BLaER1 (cell line): ENCODE data around the gene GRAMD4.

ENCODE experiments used
- H3K27ac ChIP-seq: shearing (Covaris generic); formaldehyde crosslinking; 2 replicates; pipeline ENCODE4 v1.8.1; 2022
- H3K27me3 ChIP-seq: shearing (Covaris generic); formaldehyde crosslinking; 2 replicates; pipeline ENCODE4 v1.8.1; 2022
- H3K36me3 ChIP-seq: shearing (Covaris generic); formaldehyde crosslinking; 2 replicates; pipeline ENCODE4 v1.8.1; 2022
- H3K4me1 ChIP-seq: shearing (Covaris generic); formaldehyde crosslinking; 2 replicates; pipeline ENCODE4 v1.8.1; 2022
- H3K4me2 ChIP-seq: shearing (Covaris generic); formaldehyde crosslinking; 2 replicates; pipeline ENCODE4 v1.8.1; 2022
- H3K4me3 ChIP-seq: shearing (Covaris generic); formaldehyde crosslinking; 2 replicates; pipeline ENCODE4 v1.8.1; 2022
- H3K9ac ChIP-seq: shearing (Covaris generic); formaldehyde crosslinking; 2 replicates; pipeline ENCODE4 v1.8.1; 2022
- H3K9me3 ChIP-seq: shearing (Covaris generic); formaldehyde crosslinking; 2 replicates; pipeline ENCODE4 v1.8.1; 2022
- H4K20me1 ChIP-seq: shearing (Covaris generic); formaldehyde crosslinking; 2 replicates; pipeline ENCODE4 v1.8.1; 2022
- Cebpa-rat ChIP-seq: shearing (Covaris generic); IDR thresholded peaks from 2 replicates; pipeline ENCODE4 v1.8.1; 2022

GRAMD4 gene

DNA sequence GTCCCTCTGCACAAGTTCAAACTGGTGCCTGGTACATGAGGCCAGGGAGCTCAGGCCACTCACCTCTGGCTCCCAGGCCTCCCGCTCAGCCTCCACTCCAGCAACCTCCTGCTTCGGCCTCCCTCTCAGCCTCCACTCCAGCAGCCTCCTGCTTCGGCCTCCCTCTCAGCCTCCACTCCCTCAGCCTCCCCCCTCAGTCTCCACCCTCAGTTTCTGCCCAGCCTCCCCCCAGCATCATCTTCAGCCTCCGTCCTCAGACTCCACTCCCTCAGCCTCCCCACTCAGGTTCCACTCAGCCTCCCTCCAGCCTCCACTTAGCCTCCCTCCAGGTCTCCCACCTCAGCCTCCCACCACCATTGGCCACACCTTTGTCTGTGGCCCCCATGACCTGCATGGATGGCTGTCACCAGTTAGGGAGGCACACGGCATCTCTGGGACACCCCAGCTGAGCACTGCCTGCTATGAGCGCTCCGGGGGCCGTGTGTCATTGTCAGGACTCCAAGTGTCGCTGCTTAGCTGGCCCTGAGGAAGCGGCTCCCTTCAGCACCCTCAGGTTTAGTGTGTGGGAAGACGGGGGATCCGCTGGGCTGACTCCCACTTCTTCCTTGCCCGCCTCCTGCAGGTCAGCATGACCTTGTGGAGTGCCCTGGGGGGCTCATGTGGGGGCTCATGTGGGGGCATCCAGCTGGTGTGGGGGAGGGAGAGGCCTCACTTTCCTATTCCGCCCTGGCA, 39.0 kb downstream of the GRAMD4 start:
- no peaks in the 10 kb centered on the region for H3K27me3 ChIP-seq

DNA sequence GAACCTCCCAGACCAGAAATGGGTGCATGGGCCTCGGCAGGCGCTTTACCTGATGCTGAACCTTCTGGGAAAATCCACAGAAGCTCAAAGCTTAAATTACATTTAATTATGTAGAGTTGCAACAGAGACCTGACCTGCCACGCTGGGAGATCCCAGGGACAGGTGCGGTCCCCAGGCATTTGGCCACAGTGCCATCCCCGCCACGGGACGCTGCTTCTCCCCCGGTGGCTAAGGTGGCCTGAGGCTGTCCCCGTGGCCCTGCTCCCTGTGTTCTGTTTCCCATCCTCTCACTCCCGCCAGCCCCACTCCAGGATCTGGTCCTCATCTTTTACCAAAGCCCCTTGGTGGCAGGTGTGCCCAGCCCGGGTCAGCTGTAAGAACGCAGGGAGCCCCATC, 39.6 kb downstream of the GRAMD4 start:
- peaks cover 97% of the 10 kb centered on the region for H4K20me1 ChIP-seq
- H3K36me3 ChIP-seq: peaks cover 63% of the 10 kb centered on the region
- TF ChIP-seq Cebpa-rat: no peak
- no peak overlapping the region for H3K27ac ChIP-seq
- H3K27me3 ChIP-seq: no peaks in the 10 kb centered on the region
- no peak overlapping the region for H3K4me3 ChIP-seq
- H3K9me3 ChIP-seq: no peaks in the 10 kb centered on the region
- H3K4me2 ChIP-seq: peak overlapping the region; percentile 60
- H3K4me1 ChIP-seq: peaks cover 90% of the 10 kb centered on the region
- H3K9ac ChIP-seq: no peak overlapping the region

More for the DNA sequence above, 39.0 kb downstream of the GRAMD4 start:
- Histone ChIP-seq H3K36me3 (peaks cover 57% of the 10 kb centered on the region), H3K9ac (no peak overlapping the region), H3K27ac (no peak overlapping the region), H3K4me3 (no peak overlapping the region), H3K9me3 (no peaks in the 10 kb centered on the region), H3K4me2 (peak overlapping the region; percentile 60), H3K4me1 (peaks cover 91% of the 10 kb centered on the region), H4K20me1 (peaks cover 97% of the 10 kb centered on the region)
- no peak for TF ChIP-seq Cebpa-rat

DNA sequence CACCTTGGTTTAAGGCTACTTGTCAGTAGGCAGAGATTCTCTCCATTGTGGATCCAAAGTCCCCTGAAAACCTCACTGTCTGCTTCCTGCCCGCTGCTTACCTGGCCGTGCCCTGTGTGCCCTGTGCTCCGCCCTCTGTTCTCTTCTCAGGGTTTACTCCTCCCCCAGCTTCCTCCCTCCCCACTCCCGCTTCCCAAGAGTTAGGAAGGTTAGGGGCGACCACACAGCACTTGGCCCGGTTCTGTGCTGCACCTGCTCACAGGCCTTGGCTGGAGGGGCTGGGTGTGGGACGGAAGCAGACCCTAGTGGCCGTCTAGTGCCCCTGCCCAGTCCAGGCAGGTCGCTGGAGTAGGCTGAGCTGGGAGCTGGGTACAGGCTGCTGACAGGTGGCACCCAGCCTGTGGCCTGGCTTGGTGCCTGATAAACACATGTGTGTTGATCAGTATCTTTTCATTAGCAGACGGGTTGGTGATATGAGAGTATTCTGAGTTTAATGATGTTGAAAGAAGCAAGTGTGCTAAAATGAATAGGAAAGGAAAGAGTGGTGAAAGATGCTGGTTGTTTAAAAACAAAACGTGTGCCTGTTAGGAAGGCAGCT, 40.5 kb downstream of the GRAMD4 start:
- Histone ChIP-seq H3K4me3 (no peak overlapping the region), H3K27me3 (no peaks in the 10 kb centered on the region), H3K9me3 (no peaks in the 10 kb centered on the region), H3K9ac (no peak overlapping the region; the same call in 1 of the 2 replicates), H3K4me1 (peaks cover 83% of the 10 kb centered on the region), H3K4me2 (peak overlapping the region; percentile 60), H4K20me1 (peaks cover 94% of the 10 kb centered on the region), H3K36me3 (peaks cover 72% of the 10 kb centered on the region), H3K27ac (no peak overlapping the region; the same call in 1 of the 2 replicates)
- TF ChIP-seq Cebpa-rat: no peak

GRCh38 chr22:46661221-46661851, 41.1 kb downstream of the GRAMD4 start:
- TF ChIP-seq Cebpa-rat: no peak
- peaks cover 77% of the 10 kb centered on the region for H3K4me1 ChIP-seq
- no peak overlapping the region for H3K4me3 ChIP-seq
- H3K27me3 ChIP-seq: no peaks in the 10 kb centered on the region
- H3K27ac ChIP-seq: peak overlapping the region; percentile 58; the same call in 1 of the 2 replicates
- no peak overlapping the region for H3K9ac ChIP-seq
- peaks cover 92% of the 10 kb centered on the region for H4K20me1 ChIP-seq
- peaks cover 79% of the 10 kb centered on the region for H3K36me3 ChIP-seq
- H3K9me3 ChIP-seq: no peaks in the 10 kb centered on the region
- H3K4me2 ChIP-seq: peak overlapping the region; percentile 60

- Histone ChIP-seq H3K36me3 (peaks cover 87% of the 10 kb centered on the region), H3K4me1 (peaks cover 77% of the 10 kb centered on the region), H3K9ac (no peak overlapping the region), H3K27ac (peak overlapping the region; percentile 58; the same call in 1 of the 2 replicates), H3K27me3 (no peaks in the 10 kb centered on the region), H3K9me3 (no peaks in the 10 kb centered on the region), H3K4me3 (no peak overlapping the region), H3K4me2 (peak overlapping the region; percentile 60), H4K20me1 (peaks cover 89% of the 10 kb centered on the region)
- no peak for TF ChIP-seq Cebpa-rat
Measured at GRCh38 chr22:46662226-46662625, 42.0 kb downstream of the GRAMD4 start.

DNA sequence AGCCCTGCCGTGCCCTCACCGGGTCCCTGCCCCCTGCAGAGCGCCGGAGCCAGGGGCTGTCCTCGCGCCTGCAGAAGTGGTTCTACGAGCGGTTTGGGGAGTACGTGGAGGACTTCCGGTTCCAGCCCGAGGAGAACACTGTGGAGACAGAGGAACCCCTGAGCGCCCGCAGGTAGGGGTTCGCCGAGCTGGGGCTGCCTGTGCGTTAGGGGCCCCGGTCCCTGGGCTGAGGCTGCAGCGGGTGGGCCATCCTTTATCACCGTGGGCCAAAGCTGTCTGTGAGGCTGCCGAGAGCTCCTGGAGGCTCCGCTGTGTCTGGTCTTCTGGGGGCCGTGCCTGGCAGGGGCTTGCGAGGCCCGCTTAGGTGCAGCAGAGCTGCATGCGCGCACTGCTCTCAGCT, 42.8 kb downstream of the GRAMD4 start:
- TF ChIP-seq Cebpa-rat: no peak
- Histone ChIP-seq H3K9ac (0 out of 2 replicates have a peak overlapping the region, but pooled peaks have one; percentile 24), H3K4me2 (peak overlapping the region; percentile 60), H3K4me1 (peaks cover 77% of the 10 kb centered on the region), H3K4me3 (no peak overlapping the region), H4K20me1 (peaks cover 89% of the 10 kb centered on the region), H3K27me3 (no peaks in the 10 kb centered on the region), H3K27ac (peak overlapping the region; percentile 58), H3K36me3 (peaks cover 87% of the 10 kb centered on the region), H3K9me3 (no peaks in the 10 kb centered on the region)

DNA sequence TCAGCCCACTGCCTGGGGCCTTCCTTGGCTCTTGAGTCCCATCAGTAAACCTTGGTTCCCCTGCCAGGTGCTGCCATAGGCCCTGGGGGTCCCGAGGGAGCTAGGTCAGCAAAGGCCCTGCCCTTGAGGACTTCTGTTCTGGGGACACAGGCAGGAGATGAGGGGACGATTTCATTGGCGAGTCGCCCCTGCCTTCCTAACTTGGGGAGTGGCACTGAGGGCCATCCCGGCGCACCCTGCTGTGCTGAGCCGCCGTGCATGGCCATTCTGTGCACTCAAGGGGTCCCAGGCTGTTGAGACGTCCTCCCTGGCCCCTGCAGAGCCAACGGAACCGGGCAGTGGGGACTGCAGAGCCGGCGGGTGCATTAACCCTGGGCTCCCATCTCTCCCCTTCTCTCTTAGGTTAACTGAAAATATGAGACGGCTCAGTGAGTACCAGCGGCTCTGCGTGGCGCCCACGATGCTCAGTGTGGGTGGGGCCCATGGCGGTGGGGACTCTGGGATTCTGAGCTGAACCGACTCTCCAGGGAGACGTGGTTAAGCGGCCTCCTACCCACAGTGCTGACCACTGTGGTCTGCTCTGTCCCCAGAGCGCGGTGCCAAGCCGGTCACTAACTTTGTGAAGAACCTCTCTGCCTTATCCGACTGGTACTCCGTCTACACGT, 43.4 kb downstream of the GRAMD4 start:
- peak overlapping the region; percentile 60 for H3K4me2 ChIP-seq
- H3K27ac ChIP-seq: peak overlapping the region; percentile 58
- no peaks in the 10 kb centered on the region for H3K27me3 ChIP-seq
- no peak for TF ChIP-seq Cebpa-rat
- no peaks in the 10 kb centered on the region for H3K9me3 ChIP-seq
- 0 out of 2 replicates have a peak overlapping the region, but pooled peaks have one; percentile 24 for H3K9ac ChIP-seq
- peaks cover 92% of the 10 kb centered on the region for H3K36me3 ChIP-seq
- H3K4me1 ChIP-seq: peaks cover 82% of the 10 kb centered on the region
- H4K20me1 ChIP-seq: peaks cover 88% of the 10 kb centered on the region
- no peak overlapping the region for H3K4me3 ChIP-seq

DNA sequence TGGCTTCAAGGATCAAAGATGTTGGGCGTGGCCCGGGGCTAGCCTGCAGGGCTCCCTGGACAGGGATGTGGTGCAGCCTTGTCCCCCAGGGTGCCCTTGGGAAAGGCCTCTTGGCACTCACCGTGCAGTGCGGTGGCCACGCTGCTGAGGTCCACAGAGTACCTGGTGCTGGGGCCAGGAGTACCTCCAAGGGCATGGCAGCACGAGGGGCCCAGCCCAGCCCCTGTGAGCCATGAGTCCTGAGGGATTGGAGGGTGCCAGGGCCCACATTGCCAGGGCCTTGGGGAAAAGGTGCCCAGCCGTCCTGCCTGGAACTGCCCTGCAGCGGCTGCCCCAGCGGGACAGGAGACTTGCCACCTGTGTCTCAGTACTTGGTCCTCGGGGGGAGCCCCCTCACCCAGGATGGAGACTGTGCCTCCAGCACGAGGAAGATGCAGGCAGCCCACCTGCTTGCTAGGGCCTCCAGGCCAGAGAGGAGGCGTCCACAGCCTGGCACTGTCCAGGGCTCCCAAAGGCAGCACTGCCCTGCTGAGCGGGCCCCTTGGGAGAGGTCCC, 44.2 kb downstream of the GRAMD4 start:
- peaks cover 83% of the 10 kb centered on the region for H3K4me1 ChIP-seq
- no peaks in the 10 kb centered on the region for H3K9me3 ChIP-seq
- peaks cover 79% of the 10 kb centered on the region for H4K20me1 ChIP-seq
- no peak overlapping the region for H3K4me3 ChIP-seq
- TF ChIP-seq Cebpa-rat: no peak
- H3K4me2 ChIP-seq: no peak overlapping the region
- no peaks in the 10 kb centered on the region for H3K27me3 ChIP-seq
- H3K9ac ChIP-seq: no peak overlapping the region
- peak overlapping the region; percentile 7; the same call in 1 of the 2 replicates for H3K27ac ChIP-seq
- H3K36me3 ChIP-seq: peaks cover 93% of the 10 kb centered on the region

- H3K36me3 ChIP-seq: peaks cover 92% of the 10 kb centered on the region
- no peak overlapping the region for H3K4me3 ChIP-seq
- H3K27me3 ChIP-seq: no peaks in the 10 kb centered on the region
- peaks cover 74% of the 10 kb centered on the region for H4K20me1 ChIP-seq
- no peak for TF ChIP-seq Cebpa-rat
- H3K9ac ChIP-seq: no peak overlapping the region
- H3K4me1 ChIP-seq: peaks cover 79% of the 10 kb centered on the region
- no peaks in the 10 kb centered on the region for H3K9me3 ChIP-seq
- H3K27ac ChIP-seq: peak overlapping the region; percentile 7; the same call in 1 of the 2 replicates
- H3K4me2 ChIP-seq: no peak overlapping the region
Measured at GRCh38 chr22:46665151-46665695, 45.0 kb downstream of the GRAMD4 start.
